ENCODE measurements around the gene PPP2R5C.

PPP2R5C gene

DNA sequence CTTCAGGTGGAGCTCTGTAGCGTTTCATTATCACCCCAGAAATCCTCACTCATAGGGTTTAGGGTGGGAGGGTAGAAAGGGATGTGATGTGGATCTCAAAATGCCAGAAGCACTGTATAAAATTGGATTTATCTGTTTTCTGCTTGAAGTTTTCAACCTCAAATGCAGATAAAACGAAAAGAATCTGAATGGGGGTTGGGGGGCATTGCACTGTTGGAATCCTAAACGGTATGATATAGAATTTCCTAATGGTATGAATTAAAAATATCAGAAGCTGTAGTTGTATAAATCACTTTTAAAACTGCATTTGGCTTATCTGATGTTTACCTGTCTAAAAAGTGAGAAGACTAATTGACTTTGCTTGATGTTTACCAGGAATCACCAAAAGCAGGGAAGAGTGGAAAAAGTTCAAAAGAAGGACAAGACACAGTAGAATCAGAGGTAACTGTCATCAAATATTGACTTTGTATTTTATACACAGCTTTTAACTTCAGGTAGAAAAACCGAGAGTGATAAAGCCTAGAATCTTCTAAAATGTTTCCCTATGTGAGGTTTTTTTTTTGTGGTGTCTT, 1.1 kb downstream of the PPP2R5C start:
- DNase-seq: no peak
- Histone ChIP-seq H3K4me3 (ENCODE audit: low read depth, low read length) (peak overlapping the region; percentile 62), H3K27ac (no peak overlapping the region), H3K27me3 (ENCODE audit: insufficient read depth, low read depth, severe bottlenecking) (no peaks in the 10 kb centered on the region), H3K9me3 (ENCODE audit: severe bottlenecking) (no peaks in the 10 kb centered on the region), H3K36me3 (peaks cover 2% of the 10 kb centered on the region; the same call in 1 of the 2 replicates)
- TF ChIP-seq, protein P1, sequence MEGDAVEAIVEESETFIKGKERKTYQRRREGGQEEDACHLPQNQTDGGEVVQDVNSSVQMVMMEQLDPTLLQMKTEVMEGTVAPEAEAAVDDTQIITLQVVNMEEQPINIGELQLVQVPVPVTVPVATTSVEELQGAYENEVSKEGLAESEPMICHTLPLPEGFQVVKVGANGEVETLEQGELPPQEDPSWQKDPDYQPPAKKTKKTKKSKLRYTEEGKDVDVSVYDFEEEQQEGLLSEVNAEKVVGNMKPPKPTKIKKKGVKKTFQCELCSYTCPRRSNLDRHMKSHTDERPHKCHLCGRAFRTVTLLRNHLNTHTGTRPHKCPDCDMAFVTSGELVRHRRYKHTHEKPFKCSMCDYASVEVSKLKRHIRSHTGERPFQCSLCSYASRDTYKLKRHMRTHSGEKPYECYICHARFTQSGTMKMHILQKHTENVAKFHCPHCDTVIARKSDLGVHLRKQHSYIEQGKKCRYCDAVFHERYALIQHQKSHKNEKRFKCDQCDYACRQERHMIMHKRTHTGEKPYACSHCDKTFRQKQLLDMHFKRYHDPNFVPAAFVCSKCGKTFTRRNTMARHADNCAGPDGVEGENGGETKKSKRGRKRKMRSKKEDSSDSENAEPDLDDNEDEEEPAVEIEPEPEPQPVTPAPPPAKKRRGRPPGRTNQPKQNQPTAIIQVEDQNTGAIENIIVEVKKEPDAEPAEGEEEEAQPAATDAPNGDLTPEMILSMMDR (IDR thresholded peaks at IDR 0.05; ENCODE audit: low read depth, low read length): no peak

DNA sequence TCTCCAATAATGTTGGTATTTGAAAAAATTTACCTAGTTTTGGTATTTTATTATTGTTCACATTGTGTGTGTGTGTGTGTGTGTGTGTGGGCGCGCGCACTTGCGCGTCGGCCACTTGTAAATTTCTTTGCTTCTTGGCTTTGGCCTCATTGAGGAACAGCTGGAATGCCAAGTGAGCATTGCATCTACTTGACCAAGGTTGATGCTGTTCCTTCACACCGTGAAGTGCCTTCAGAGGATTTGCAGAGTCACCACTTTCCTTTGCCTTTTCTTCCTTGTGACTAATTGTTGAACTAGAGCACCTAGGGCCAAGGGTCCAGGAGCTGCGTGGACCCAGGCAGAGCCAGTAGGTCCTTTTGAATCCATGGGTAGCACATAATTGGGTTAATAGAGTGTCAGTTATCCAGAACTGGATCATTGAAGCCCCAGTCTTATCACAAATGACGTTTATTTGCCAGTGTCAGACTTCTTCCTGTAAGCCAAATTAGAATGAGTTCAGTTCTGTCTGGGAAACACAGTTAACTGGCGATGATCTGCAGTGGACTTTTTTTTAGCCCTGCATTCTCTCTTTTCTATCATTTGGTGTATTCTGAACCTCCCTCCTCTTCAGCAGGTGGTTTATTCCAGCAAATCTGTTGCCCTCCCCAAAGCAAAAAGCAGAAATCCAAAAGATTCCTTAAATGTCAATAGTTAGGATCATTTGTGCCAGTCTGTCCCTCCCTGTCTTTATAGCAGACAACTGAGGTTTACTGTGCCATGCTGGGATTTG, 2.6 kb downstream of the PPP2R5C start:
- TF ChIP-seq, protein P1 (IDR thresholded peaks at IDR 0.05; ENCODE audit: low read depth, low read length): no peak
- Histone ChIP-seq H3K36me3 (peaks cover 2% of the 10 kb centered on the region; the same call in 1 of the 2 replicates), H3K4me3 (ENCODE audit: low read depth, low read length) (no peak overlapping the region), H3K27me3 (ENCODE audit: insufficient read depth, low read depth, severe bottlenecking) (no peaks in the 10 kb centered on the region), H3K9me3 (ENCODE audit: severe bottlenecking) (no peaks in the 10 kb centered on the region), H3K27ac (no peak overlapping the region)
- DNase-seq: no peak

DNA sequence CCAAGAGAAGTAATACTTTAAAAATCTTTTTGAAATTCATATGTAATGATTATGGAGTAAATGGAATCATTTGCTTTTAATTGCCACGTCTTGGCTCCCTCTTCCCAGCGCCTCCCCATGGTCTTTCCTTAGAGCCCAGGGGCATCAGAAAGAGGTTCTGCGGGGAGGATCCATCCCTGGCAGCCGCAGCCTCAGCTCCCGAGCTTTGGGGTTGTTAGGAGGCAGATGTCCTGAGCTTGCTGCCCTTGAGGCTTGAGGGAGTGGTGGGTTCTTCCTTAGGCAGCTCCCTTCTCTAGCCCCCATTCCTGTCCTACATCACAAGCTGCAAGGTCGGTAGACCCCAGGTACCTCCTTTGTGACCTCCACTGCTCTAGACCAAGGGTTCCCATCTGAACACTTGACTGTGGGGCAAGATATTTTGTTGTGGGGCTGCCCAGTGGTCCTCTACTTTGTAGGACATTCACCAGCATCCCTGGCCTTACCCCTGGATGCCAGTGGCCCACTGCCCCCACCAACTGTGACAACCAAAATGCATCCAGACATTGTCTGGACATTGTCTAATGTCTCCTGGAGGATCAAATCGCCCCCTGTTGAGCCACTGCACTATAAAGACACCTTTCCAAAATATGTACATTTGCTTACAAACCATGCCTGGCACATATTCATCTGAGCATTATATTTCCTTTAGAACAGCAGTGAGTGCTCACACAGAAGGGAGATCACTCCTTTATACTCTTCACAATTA, 6.3 kb downstream of the PPP2R5C start:
- DNase-seq: no peak
- no peak overlapping the region for H3K4me3 ChIP-seq (ENCODE audit: low read depth, low read length)
- no peak overlapping the region for H3K27ac ChIP-seq
- TF ChIP-seq, protein P1 (IDR thresholded peaks at IDR 0.05; ENCODE audit: low read depth, low read length): no peak
- no peaks in the 10 kb centered on the region for H3K27me3 ChIP-seq (ENCODE audit: insufficient read depth, low read depth, severe bottlenecking)
- no peaks in the 10 kb centered on the region for H3K9me3 ChIP-seq (ENCODE audit: severe bottlenecking)
- peaks cover 2% of the 10 kb centered on the region; the same call in 1 of the 2 replicates for H3K36me3 ChIP-seq

DNA sequence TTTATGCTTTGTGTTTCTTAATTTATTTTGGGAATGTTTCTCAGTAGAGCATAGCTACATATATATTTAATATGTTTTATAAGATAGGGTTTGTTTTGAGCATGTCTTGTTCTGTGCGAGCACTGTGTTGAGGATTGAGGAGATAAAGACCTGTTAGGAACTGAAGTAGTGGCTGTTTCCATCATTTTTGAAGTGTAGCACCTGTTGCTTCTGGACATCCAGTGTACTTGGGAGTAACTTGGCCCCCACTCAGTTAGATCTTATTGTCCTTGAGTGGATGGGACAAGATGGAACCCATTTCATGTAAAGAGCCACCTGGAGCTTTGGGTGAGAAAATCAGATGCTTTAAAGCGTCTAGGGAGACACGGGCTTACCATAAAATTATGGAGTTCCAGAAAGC, 8.7 kb downstream of the PPP2R5C start:
- TF ChIP-seq, protein P1 (IDR thresholded peaks at IDR 0.05; ENCODE audit: low read depth, low read length): no peak
- no peak overlapping the region for H3K4me3 ChIP-seq (ENCODE audit: low read depth, low read length)
- no peaks in the 10 kb centered on the region; the same call in 1 of the 2 replicates for H3K36me3 ChIP-seq
- H3K9me3 ChIP-seq (ENCODE audit: severe bottlenecking): no peaks in the 10 kb centered on the region
- H3K27me3 ChIP-seq (ENCODE audit: insufficient read depth, low read depth, severe bottlenecking): no peaks in the 10 kb centered on the region
- no peak overlapping the region for H3K27ac ChIP-seq
- DNase-seq: no peak

DNA sequence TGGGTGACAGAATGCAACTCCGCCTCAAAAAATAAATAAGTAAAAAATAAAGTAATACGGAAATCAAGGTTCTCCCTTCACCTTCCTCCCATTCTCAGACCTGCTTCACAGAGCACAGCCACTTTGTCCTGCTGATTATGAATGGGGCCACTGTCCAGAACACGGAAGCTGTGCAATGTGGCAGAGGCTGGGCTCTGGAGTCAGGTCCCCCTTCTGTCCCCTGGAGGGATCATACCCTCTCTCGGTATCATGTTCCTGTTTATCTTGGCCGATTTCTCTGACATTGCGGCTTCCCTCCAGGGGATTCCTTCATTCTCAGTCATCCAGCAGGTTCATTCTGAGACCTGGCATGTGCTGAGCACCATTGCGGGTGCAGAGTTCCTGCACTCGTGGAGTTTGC, 11.3 kb downstream of the PPP2R5C start:
- Histone ChIP-seq H3K27ac (no peak overlapping the region), H3K27me3 (ENCODE audit: insufficient read depth, low read depth, severe bottlenecking) (no peaks in the 10 kb centered on the region), H3K36me3 (no peaks in the 10 kb centered on the region), H3K4me3 (ENCODE audit: low read depth, low read length) (no peak overlapping the region), H3K9me3 (ENCODE audit: severe bottlenecking) (no peaks in the 10 kb centered on the region)
- TF ChIP-seq, protein P1 (IDR thresholded peaks at IDR 0.05; ENCODE audit: low read depth, low read length): no peak
- no peak for DNase-seq
